ENCODE measurements around the gene EPS8. TPM values are rescaled to one million over a fixed set of nuclear protein-coding genes. Genes with fewer than 3 reads are reported as not detected.

EPS8 gene
- total RNA-seq, 1 experiment from 2014 or later, result 13.9 TPM

GRCh38 chr12:15808250-15808649 lies 19.1 kb upstream of the EPS8 start:
- no peaks in the 10 kb centered on the region for H3K9me3 Mint-ChIP-seq (ENCODE audit: unreplicated experiment)
- H3K4me3 Mint-ChIP-seq (ENCODE audit: unreplicated experiment), result no peak overlapping the region
- ChIA-PET CTCF (no interaction called here), POLR2A (no interaction called here)
- BruUV-seq (replicated peaks), result no TSS peak
- H3K27ac Mint-ChIP-seq (ENCODE audit: unreplicated experiment), result no peak overlapping the region
- Histone ChIP-seq H3K4me3 (ENCODE audit: low read depth, low read length) (no peak overlapping the region), H3K9me3 (no peaks in the 10 kb centered on the region), H3K27me3 (replicated peaks; ENCODE audit: control insufficient read depth, insufficient read depth, low read length) (no peaks in the 10 kb centered on the region), H3K36me3 (ENCODE audit: control insufficient read depth, insufficient read depth, low read length) (no peaks in the 10 kb centered on the region), H3K4me1 (no peaks in the 10 kb centered on the region)
- peaks cover 9% of the 10 kb centered on the region for H3K27me3 Mint-ChIP-seq (ENCODE audit: insufficient read depth, unreplicated experiment)
- DNase-seq, result no peak
- H3K4me1 Mint-ChIP-seq (ENCODE audit: low read depth, unreplicated experiment), result no peaks in the 10 kb centered on the region
- intact Hi-C loops (cut with micrococcal nuclease; ENCODE audit: unreplicated experiment), result no loop called here
- no peak for TF ChIP-seq CTCF (IDR thresholded peaks at IDR 0.05; ENCODE audit: insufficient read depth in 1 of 2, low read depth in 1 of 2, low read length in 1 of 2, severe bottlenecking in 1 of 2, unreplicated experiment in 1 of 2)
- no peaks in the 10 kb centered on the region for H3K36me3 Mint-ChIP-seq (ENCODE audit: insufficient read depth, unreplicated experiment)

GRCh38 chr12:15806826-15807225 lies 17.6 kb upstream of the EPS8 start:
- H3K36me3 Mint-ChIP-seq (ENCODE audit: insufficient read depth, unreplicated experiment), result no peaks in the 10 kb centered on the region
- DNase-seq, result no peak
- H3K27me3 ChIP-seq (replicated peaks; ENCODE audit: control insufficient read depth, insufficient read depth, low read length), result no peaks in the 10 kb centered on the region
- H3K27me3 Mint-ChIP-seq (ENCODE audit: insufficient read depth, unreplicated experiment), result peaks cover 4% of the 10 kb centered on the region
- no peaks in the 10 kb centered on the region for H3K4me1 Mint-ChIP-seq (ENCODE audit: low read depth, unreplicated experiment)
- H3K9me3 Mint-ChIP-seq (ENCODE audit: unreplicated experiment), result no peaks in the 10 kb centered on the region
- CTCF ChIA-PET, result no interaction called here
- intact Hi-C loops (cut with micrococcal nuclease; ENCODE audit: unreplicated experiment), result no loop called here
- no peak overlapping the region for H3K27ac Mint-ChIP-seq (ENCODE audit: unreplicated experiment)
- no peak overlapping the region for H3K4me3 Mint-ChIP-seq (ENCODE audit: unreplicated experiment)
- BruUV-seq (replicated peaks), result no TSS peak
- POLR2A ChIA-PET, result no interaction called here
- no peak for TF ChIP-seq CTCF (IDR thresholded peaks at IDR 0.05; ENCODE audit: insufficient read depth in 1 of 2, low read depth in 1 of 2, low read length in 1 of 2, severe bottlenecking in 1 of 2, unreplicated experiment in 1 of 2)
- H3K4me3 ChIP-seq (ENCODE audit: low read depth, low read length), result no peak overlapping the region
- no peaks in the 10 kb centered on the region for H3K36me3 ChIP-seq (ENCODE audit: control insufficient read depth, insufficient read depth, low read length)
- H3K9me3 ChIP-seq, result no peaks in the 10 kb centered on the region
- no peaks in the 10 kb centered on the region for H3K4me1 ChIP-seq

- ChIA-PET POLR2A (no interaction called here), CTCF (no interaction called here)
- H3K4me3 Mint-ChIP-seq (ENCODE audit: unreplicated experiment), result no peak overlapping the region
- H3K9me3 Mint-ChIP-seq (ENCODE audit: unreplicated experiment), result no peaks in the 10 kb centered on the region
- no peak for TF ChIP-seq CTCF (IDR thresholded peaks at IDR 0.05; ENCODE audit: insufficient read depth in 1 of 2, low read depth in 1 of 2, low read length in 1 of 2, severe bottlenecking in 1 of 2, unreplicated experiment in 1 of 2)
- DNase-seq, result no peak
- H3K4me3 ChIP-seq (ENCODE audit: low read depth, low read length), result no peak overlapping the region
- peaks cover 7% of the 10 kb centered on the region for H3K4me1 Mint-ChIP-seq (ENCODE audit: low read depth, unreplicated experiment)
- H3K27me3 ChIP-seq (replicated peaks; ENCODE audit: control insufficient read depth, insufficient read depth, low read length), result no peaks in the 10 kb centered on the region
- no peaks in the 10 kb centered on the region for H3K9me3 ChIP-seq
- BruUV-seq (replicated peaks), result no TSS peak
- no peak overlapping the region for H3K27ac Mint-ChIP-seq (ENCODE audit: unreplicated experiment)
- no peaks in the 10 kb centered on the region for H3K36me3 Mint-ChIP-seq (ENCODE audit: insufficient read depth, unreplicated experiment)
- no peaks in the 10 kb centered on the region for H3K36me3 ChIP-seq (ENCODE audit: control insufficient read depth, insufficient read depth, low read length)
- intact Hi-C loops (cut with micrococcal nuclease; ENCODE audit: unreplicated experiment), result no loop called here
- H3K4me1 ChIP-seq, result no peaks in the 10 kb centered on the region
- H3K27me3 Mint-ChIP-seq (ENCODE audit: insufficient read depth, unreplicated experiment), result peaks cover 8% of the 10 kb centered on the region
Measured at GRCh38 chr12:15801770-15802744, 12.9 kb upstream of the EPS8 start.

Measured in Caco-2 (cell line).